ENCODE measurements around the gene TACC3.

Gene TACC3

GRCh38 chr4:1773754-1774153 lies 52.4 kb downstream of the TACC3 start:
- DNase-seq (ENCODE audit: low read depth, low spot score): no peak

GRCh38 chr4:1775731-1776500 lies 54.6 kb downstream of the TACC3 start:
- DNase-seq (ENCODE audit: low read depth, low spot score): no peak

- no peak for DNase-seq (ENCODE audit: low read depth, low spot score)
These were observed 55.3 kb downstream of the TACC3 start for GRCh38 chr4:1776521-1777161.

- no peak for DNase-seq (ENCODE audit: low read depth, low spot score)
These were observed 56.7 kb downstream of the TACC3 start for GRCh38 chr4:1777822-1778641.

GRCh38 chr4:1778642-1779392 lies 57.5 kb downstream of the TACC3 start:
- no peak for DNase-seq (ENCODE audit: low read depth, low spot score)

GRCh38 chr4:1779588-1780382 lies 58.5 kb downstream of the TACC3 start:
- DNase-seq (ENCODE audit: low read depth, low spot score): no peak

- DNase-seq (ENCODE audit: low read depth, low spot score): no peak
These were observed 59.1 kb downstream of the TACC3 start for GRCh38 chr4:1780435-1780834.

- no peak for DNase-seq (ENCODE audit: low read depth, low spot score)
These were observed 61.7 kb downstream of the TACC3 start for GRCh38 chr4:1783015-1783414.

- no peak for DNase-seq (ENCODE audit: low read depth, low spot score)
These were observed 62.6 kb downstream of the TACC3 start for GRCh38 chr4:1783970-1784369.

GRCh38 chr4:1784395-1784788 lies 63.1 kb downstream of the TACC3 start:
- DNase-seq (ENCODE audit: low read depth, low spot score): no peak

- no peak for DNase-seq (ENCODE audit: low read depth, low spot score)
These were observed 63.7 kb downstream of the TACC3 start for GRCh38 chr4:1784789-1785591.

GRCh38 chr4:1785592-1785991 lies 64.3 kb downstream of the TACC3 start:
- no peak for DNase-seq (ENCODE audit: low read depth, low spot score)

- no peak for DNase-seq (ENCODE audit: low read depth, low spot score)
These were observed 65.4 kb downstream of the TACC3 start for GRCh38 chr4:1786544-1787362.

- DNase-seq (ENCODE audit: low read depth, low spot score): no peak
These were observed 66.2 kb downstream of the TACC3 start for GRCh38 chr4:1787411-1788077.

- no peak for DNase-seq (ENCODE audit: low read depth, low spot score)
These were observed 67.1 kb downstream of the TACC3 start for GRCh38 chr4:1788254-1788973.

GRCh38 chr4:1789552-1789951 lies 68.2 kb downstream of the TACC3 start:
- DNase-seq (ENCODE audit: low read depth, low spot score): no peak

- DNase-seq (ENCODE audit: low read depth, low spot score): no peak
These were observed 68.7 kb downstream of the TACC3 start for GRCh38 chr4:1790005-1790404.
